Astrocyte (in vitro differentiated cells and primary cell): ENCODE data around the gene PTK6. TPM values are rescaled to one million over a fixed set of nuclear protein-coding genes. Genes with fewer than 3 reads are reported as not detected.

ENCODE experiments used
- DNase-seq: peaks from one replicate; pipeline ENCODE4 v3.0.0-alpha.2; 2010; ENCODE audit warnings: low read depth
- FAIRE-seq: peaks from 2 replicates; lab custom pipeline; 2011; peaks lifted over from hg19 to GRCh38; lab: Jason Lieb, UNC
- H2AFZ ChIP-seq: 2 replicates; pipeline ENCODE4 v1.6.0; 2012; ENCODE audit warnings: low read depth, low read length, inconsistent platforms
- H3K27ac ChIP-seq: 2 replicates; pipeline ENCODE4 v1.5.1; 2011; ENCODE audit warnings: low read depth, low read length, inconsistent platforms
- H3K27me3 ChIP-seq: 2 replicates; pipeline ENCODE4 v1.6.0; 2011; ENCODE audit warnings: low read length, inconsistent platforms; ENCODE audit not compliant: insufficient read depth
- H3K36me3 ChIP-seq: 2 replicates; pipeline ENCODE4 v1.5.1; 2011; ENCODE audit warnings: low read length, inconsistent platforms; ENCODE audit not compliant: insufficient read depth
- H3K4me1 ChIP-seq: 2 replicates; pipeline ENCODE4 v1.5.1; 2011; ENCODE audit warnings: low read length, inconsistent platforms; ENCODE audit not compliant: insufficient read depth
- H3K4me2 ChIP-seq: 2 replicates; pipeline ENCODE4 v1.6.0; 2012; ENCODE audit warnings: low read length, inconsistent platforms
- H3K4me3 ChIP-seq: 2 replicates; pipeline ENCODE4 v1.5.1; 2011; ENCODE audit warnings: low read depth, mild to moderate bottlenecking, low read length, inconsistent platforms; ENCODE audit not compliant: insufficient read depth
- H3K79me2 ChIP-seq: 2 replicates; pipeline ENCODE4 v1.6.0; 2012; ENCODE audit warnings: mild to moderate bottlenecking, low read length, inconsistent platforms; ENCODE audit not compliant: insufficient read depth
- H3K9ac ChIP-seq: 2 replicates; pipeline ENCODE4 v1.6.0; 2012; ENCODE audit warnings: mild to moderate bottlenecking, low read length, inconsistent platforms
- H3K9me3 ChIP-seq: 2 replicates; pipeline ENCODE4 v1.5.1; 2012; ENCODE audit warnings: low read depth, mild to moderate bottlenecking, low read length, inconsistent platforms; ENCODE audit not compliant: insufficient read depth
- H4K20me1 ChIP-seq: 2 replicates; pipeline ENCODE4 v1.6.0; 2012; ENCODE audit warnings: low read length, inconsistent platforms; ENCODE audit not compliant: insufficient read depth
- H3K27ac Mint-ChIP-seq: one replicate; pipeline ENCODE4 v1.8.0; 2021; ENCODE audit warnings: mild to moderate bottlenecking, mixed read lengths; ENCODE audit not compliant: unreplicated experiment
- H3K27me3 Mint-ChIP-seq: one replicate; pipeline ENCODE4 v1.8.0; 2021; ENCODE audit warnings: low read depth, mixed read lengths; ENCODE audit not compliant: unreplicated experiment
- H3K36me3 Mint-ChIP-seq: one replicate; pipeline ENCODE4 v1.8.0; 2021; ENCODE audit warnings: low read depth, mixed read lengths; ENCODE audit not compliant: unreplicated experiment
- H3K4me1 Mint-ChIP-seq: one replicate; pipeline ENCODE4 v1.8.0; 2021; ENCODE audit warnings: low read depth, mixed read lengths; ENCODE audit not compliant: unreplicated experiment
- H3K4me3 Mint-ChIP-seq: one replicate; pipeline ENCODE4 v1.8.0; 2021; ENCODE audit warnings: mild to moderate bottlenecking, moderate library complexity, mixed read lengths; ENCODE audit not compliant: unreplicated experiment
- H3K9me3 Mint-ChIP-seq: one replicate; pipeline ENCODE4 v1.8.0; 2021; ENCODE audit warnings: mild to moderate bottlenecking, mixed read lengths; ENCODE audit not compliant: unreplicated experiment
- EZH2 ChIP-seq: IDR thresholded peaks from 2 replicates; pipeline ENCODE4 v1.6.1; 2012; ENCODE audit warnings: mild to moderate bottlenecking, low read length, inconsistent platforms; ENCODE audit not compliant: insufficient read depth
- total RNA-seq: library from RNA; stranded (reverse); gene quantifications from 2 replicates; pipeline ENCODE4 v1.2.1, GENCODE V29; 2021
- TF ChIP-seq, protein P1 (sequence below): IDR thresholded peaks from 2 replicates; pipeline ENCODE4 v1.5.1; 2011; ENCODE audit warnings: low read depth, mild to moderate bottlenecking, inconsistent platforms, low read length, moderate library complexity; ENCODE audit not compliant: insufficient read depth

The PTK6 gene
- total RNA-seq, 1 donor from 2014 or later: 0.18 TPM

DNA sequence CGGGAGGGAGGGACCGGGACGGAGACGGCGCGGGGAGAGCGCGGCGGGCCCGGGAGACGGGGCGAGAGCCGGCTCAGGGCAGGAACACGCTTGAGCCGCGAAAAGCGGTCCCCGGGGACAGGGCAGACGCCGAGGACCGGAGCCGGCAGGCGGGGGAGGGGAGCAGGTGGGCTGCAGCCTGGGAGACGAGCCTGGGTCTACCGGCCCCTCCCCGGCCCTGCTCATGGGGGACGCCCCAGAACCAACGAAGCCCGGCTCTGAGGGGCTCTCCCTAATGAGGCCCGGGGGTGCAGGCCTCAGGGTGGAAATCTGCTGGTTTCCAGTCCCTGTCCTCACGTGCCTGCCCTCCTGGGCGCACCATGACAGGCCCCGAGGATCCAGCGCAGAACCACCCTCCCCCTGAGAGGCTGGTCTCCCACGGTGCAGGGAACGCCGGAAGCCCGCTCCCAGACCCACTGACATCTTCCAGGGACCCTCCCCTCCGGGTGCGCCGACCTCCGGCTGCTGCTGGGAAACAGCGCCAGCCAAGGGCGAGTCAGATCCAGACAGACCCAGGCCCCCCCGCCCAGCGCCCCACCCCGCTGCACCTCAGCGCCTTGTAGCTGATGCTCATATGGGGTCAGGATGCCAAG lies 37.7 kb downstream of the PTK6 start:
- Histone ChIP-seq H3K79me2 (no peaks in the 10 kb centered on the region), H3K27me3 (peaks cover 10% of the 10 kb centered on the region), H3K27ac (no peak overlapping the region), H3K4me1 (no peaks in the 10 kb centered on the region), H4K20me1 (no peaks in the 10 kb centered on the region), H3K9ac (no peak overlapping the region), H3K36me3 (no peaks in the 10 kb centered on the region), H2AFZ (no peak overlapping the region), H3K9me3 (peaks cover 1% of the 10 kb centered on the region), H3K4me3 (no peak overlapping the region), H3K4me2 (peak overlapping the region; percentile 50)
- Mint-ChIP-seq H3K4me3 (no peak overlapping the region), H3K4me1 (no peaks in the 10 kb centered on the region), H3K36me3 (no peaks in the 10 kb centered on the region), H3K27ac (no peak overlapping the region), H3K27me3 (peaks cover 11% of the 10 kb centered on the region), H3K9me3 (peaks cover 4% of the 10 kb centered on the region)
- TF ChIP-seq, protein P1, sequence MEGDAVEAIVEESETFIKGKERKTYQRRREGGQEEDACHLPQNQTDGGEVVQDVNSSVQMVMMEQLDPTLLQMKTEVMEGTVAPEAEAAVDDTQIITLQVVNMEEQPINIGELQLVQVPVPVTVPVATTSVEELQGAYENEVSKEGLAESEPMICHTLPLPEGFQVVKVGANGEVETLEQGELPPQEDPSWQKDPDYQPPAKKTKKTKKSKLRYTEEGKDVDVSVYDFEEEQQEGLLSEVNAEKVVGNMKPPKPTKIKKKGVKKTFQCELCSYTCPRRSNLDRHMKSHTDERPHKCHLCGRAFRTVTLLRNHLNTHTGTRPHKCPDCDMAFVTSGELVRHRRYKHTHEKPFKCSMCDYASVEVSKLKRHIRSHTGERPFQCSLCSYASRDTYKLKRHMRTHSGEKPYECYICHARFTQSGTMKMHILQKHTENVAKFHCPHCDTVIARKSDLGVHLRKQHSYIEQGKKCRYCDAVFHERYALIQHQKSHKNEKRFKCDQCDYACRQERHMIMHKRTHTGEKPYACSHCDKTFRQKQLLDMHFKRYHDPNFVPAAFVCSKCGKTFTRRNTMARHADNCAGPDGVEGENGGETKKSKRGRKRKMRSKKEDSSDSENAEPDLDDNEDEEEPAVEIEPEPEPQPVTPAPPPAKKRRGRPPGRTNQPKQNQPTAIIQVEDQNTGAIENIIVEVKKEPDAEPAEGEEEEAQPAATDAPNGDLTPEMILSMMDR: no peak
- TF ChIP-seq EZH2: peak; percentile 74
- DNase-seq (no peak), FAIRE-seq (no peak)

DNA sequence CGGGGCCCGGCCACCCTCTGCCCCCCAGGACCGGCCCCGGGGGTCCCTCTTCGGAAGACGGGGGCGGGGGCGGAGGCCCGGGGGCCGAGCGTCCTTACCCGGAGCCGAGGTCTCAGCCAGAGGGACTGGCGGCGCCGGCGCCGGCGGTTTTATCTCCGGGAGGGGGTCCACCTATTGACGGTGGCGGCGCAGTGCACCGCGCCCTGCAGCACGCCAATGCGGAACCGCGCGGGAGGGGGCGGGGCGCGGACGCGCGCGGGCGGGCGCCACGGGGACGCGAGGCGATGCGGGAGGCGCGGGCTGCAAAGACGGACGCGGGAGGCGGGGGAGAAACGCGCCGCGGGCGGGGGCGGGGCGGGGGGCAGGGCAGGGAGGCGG lies 38.2 kb downstream of the PTK6 start, which contains the start of gene EEF1A2:
Gene EEF1A2 (minus strand): TSS at position 124 of the 378 bp plus-strand sequence. CDS start 1,320 bp downstream, outside the sequence.
- Histone ChIP-seq H4K20me1 (no peaks in the 10 kb centered on the region), H3K79me2 (no peaks in the 10 kb centered on the region), H3K9me3 (no peaks in the 10 kb centered on the region), H3K27ac (no peak within 1 kb of the TSS), H3K36me3 (no peaks in the 10 kb centered on the region), H3K27me3 (peaks cover 8% of the 10 kb centered on the region), H3K4me3 (no peak within 1 kb of the TSS), H3K4me1 (no peaks in the 10 kb centered on the region), H3K4me2 (peak within 1 kb of the TSS; percentile 52), H2AFZ (no peak within 1 kb of the TSS), H3K9ac (no peak within 1 kb of the TSS)
- no peak for FAIRE-seq
- Mint-ChIP-seq H3K9me3 (no peaks in the 10 kb centered on the region), H3K27ac (no peak within 1 kb of the TSS), H3K4me3 (peak within 1 kb of the TSS; percentile 70), H3K36me3 (no peaks in the 10 kb centered on the region), H3K4me1 (no peaks in the 10 kb centered on the region), H3K27me3 (peaks cover 8% of the 10 kb centered on the region)
- DNase-seq: no peak
- TF ChIP-seq, protein P1: no peak
- TF ChIP-seq EZH2: no peak
